Gastroesophageal sphincter (tissue), 4 donors: ENCODE measurements around the gene NPSR1. TPM values are rescaled to one million over a fixed set of nuclear protein-coding genes. Genes with fewer than 3 reads are reported as not detected.

Source experiments
- ATAC-seq: fragments of 150-250 bp; one replicate; pipeline ENCODE4 v1.9.1; 2016; ENCODE audit warnings: mild to moderate bottlenecking, moderate library complexity
- H3K27ac ChIP-seq, 4 donors: fragments of 200-600 bp; sonication (generic) in 3 of 4; 1 replicate in 3 of 4; 2 replicates in 1 of 4; pipeline ENCODE4 v1.5.1; 2016 to 2019
- H3K27me3 ChIP-seq: fragments of 200-600 bp; sonication (generic); one replicate; pipeline ENCODE4 v1.5.1; 2019
- H3K36me3 ChIP-seq, 2 donors: fragments of 200-600 bp; sonication (generic); one replicate each; pipeline ENCODE4 v1.5.1; 2019; ENCODE audit warnings: control low read depth in 1 of 2
- H3K4me1 ChIP-seq, 3 donors: fragments of 200-600 bp; sonication (generic); 1 replicate in 2 of 3; 2 replicates in 1 of 3; pipeline ENCODE4 v1.5.1; 2016 to 2019; ENCODE audit warnings: control low read depth in 2 of 3
- H3K4me3 ChIP-seq, 2 donors: fragments of 200-600 bp; sonication (generic); one replicate each; pipeline ENCODE4 v1.5.1; 2019; ENCODE audit warnings: mild to moderate bottlenecking in 1 of 2, moderate library complexity in 1 of 2
- H3K9me3 ChIP-seq, 3 donors: fragments of 200-600 bp; sonication (generic); one replicate each; pipeline ENCODE4 v1.5.1; 2017 to 2019; ENCODE audit warnings: control low read depth in 2 of 3
- EP300 ChIP-seq: sonication (generic); formaldehyde crosslinking; IDR thresholded peaks from one replicate; pipeline ENCODE4 v1.6.1; 2017; ENCODE audit warnings: antibody characterized with exemption, mild to moderate bottlenecking
- POLR2A ChIP-seq, 2 donors: fragments of 450-650 bp; IDR thresholded peaks; one replicate each; pipeline ENCODE4 v1.6.1; 2017; ENCODE audit warnings: antibody characterized with exemption in 2 of 2, mild to moderate bottlenecking in 2 of 2, moderate library complexity in 1 of 2
- POLR2AphosphoS5 ChIP-seq: sonication (generic); formaldehyde crosslinking; IDR thresholded peaks from one replicate; pipeline ENCODE4 v1.6.1; 2017; ENCODE audit warnings: antibody characterized with exemption
- WGBS, 2 donors: methylation state at CpG; one replicate each; pipeline ENCODE4 v1.1.5; 2018; ENCODE audit warnings: low coverage in 1 of 2; 5-methylcytosine and 5-hydroxymethylcytosine counted together
- total RNA-seq, 4 donors: library from RNA; depleted of rRNA; stranded (reverse); fragments of >200 nt; gene quantifications; one replicate each; pipeline ENCODE4 v1.1.0, GENCODE V29; 2016
- TF ChIP-seq, protein P1 (sequence below), 4 experiments: fragments of 200-600 bp in 2 of 4; fragments of 450-650 bp in 2 of 4; sonication (generic) in 1 of 4; IDR thresholded peaks; one replicate each; pipeline ENCODE4 v1.5.1; 2017 to 2019; ENCODE audit warnings: antibody characterized with exemption in 4 of 4, mild to moderate bottlenecking in 2 of 4, moderate library complexity in 2 of 4

Gene NPSR1
- total RNA-seq, 4 donors from 2014 or later: not detected

- 46 to 61% methylated on average over 2 of the region's 2 CpGs for WGBS, 2 donors
- no peak overlapping the region for H3K27ac ChIP-seq
- TF ChIP-seq POLR2A (IDR thresholded peaks at IDR 0.05) (no peak), EP300 (no peak), POLR2AphosphoS5 (no peak)
- TF ChIP-seq, protein P1, sequence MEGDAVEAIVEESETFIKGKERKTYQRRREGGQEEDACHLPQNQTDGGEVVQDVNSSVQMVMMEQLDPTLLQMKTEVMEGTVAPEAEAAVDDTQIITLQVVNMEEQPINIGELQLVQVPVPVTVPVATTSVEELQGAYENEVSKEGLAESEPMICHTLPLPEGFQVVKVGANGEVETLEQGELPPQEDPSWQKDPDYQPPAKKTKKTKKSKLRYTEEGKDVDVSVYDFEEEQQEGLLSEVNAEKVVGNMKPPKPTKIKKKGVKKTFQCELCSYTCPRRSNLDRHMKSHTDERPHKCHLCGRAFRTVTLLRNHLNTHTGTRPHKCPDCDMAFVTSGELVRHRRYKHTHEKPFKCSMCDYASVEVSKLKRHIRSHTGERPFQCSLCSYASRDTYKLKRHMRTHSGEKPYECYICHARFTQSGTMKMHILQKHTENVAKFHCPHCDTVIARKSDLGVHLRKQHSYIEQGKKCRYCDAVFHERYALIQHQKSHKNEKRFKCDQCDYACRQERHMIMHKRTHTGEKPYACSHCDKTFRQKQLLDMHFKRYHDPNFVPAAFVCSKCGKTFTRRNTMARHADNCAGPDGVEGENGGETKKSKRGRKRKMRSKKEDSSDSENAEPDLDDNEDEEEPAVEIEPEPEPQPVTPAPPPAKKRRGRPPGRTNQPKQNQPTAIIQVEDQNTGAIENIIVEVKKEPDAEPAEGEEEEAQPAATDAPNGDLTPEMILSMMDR (IDR thresholded peaks at IDR 0.05): no peak
Measured at GRCh38 chr7:34723866-34724490, 66.0 kb downstream of the NPSR1 start.

GRCh38 chr7:34726221-34726620 is 68.2 kb downstream of the NPSR1 start:
- ATAC-seq: no peak
- H3K27me3 ChIP-seq: no peaks in the 10 kb centered on the region
- H3K4me1 ChIP-seq: peaks cover 0 to 3% (median 0%) of the 10 kb centered on the region in 3 donors
- TF ChIP-seq POLR2AphosphoS5: no peak
- H3K27ac ChIP-seq: no peak overlapping the region
- H3K9me3 ChIP-seq: no peaks in the 10 kb centered on the region
- no peaks in the 10 kb centered on the region for H3K36me3 ChIP-seq
- WGBS, 2 donors: 85 to 86% methylated on average over 1 of the region's 1 CpG
- no peak overlapping the region for H3K4me3 ChIP-seq

More at GRCh38 chr7:34723866-34724490, 66.0 kb downstream of the NPSR1 start:
- Histone ChIP-seq H3K9me3 (no peaks in the 10 kb centered on the region), H3K36me3 (no peaks in the 10 kb centered on the region), H3K4me1 (peaks cover 0 to 3% (median 0%) of the 10 kb centered on the region in 3 donors), H3K27me3 (no peaks in the 10 kb centered on the region), H3K4me3 (no peak overlapping the region)
- ATAC-seq: no peak

- Histone ChIP-seq H3K9me3 (no peaks in the 10 kb centered on the region), H3K27ac (no peak overlapping the region), H3K4me1 (peaks cover 0 to 3% (median 0%) of the 10 kb centered on the region in 3 donors), H3K36me3 (no peaks in the 10 kb centered on the region), H3K4me3 (no peak overlapping the region), H3K27me3 (no peaks in the 10 kb centered on the region)
- TF ChIP-seq POLR2A (IDR thresholded peaks at IDR 0.05) (no peak), EP300 (no peak), POLR2AphosphoS5 (no peak)
- TF ChIP-seq, protein P1 (IDR thresholded peaks at IDR 0.05): no peak
- ATAC-seq: no peak
- 86 to 88% methylated on average over 2 of the region's 2 CpGs for WGBS, 2 donors
Measured at GRCh38 chr7:34727464-34727995, 69.5 kb downstream of the NPSR1 start.

DNA sequence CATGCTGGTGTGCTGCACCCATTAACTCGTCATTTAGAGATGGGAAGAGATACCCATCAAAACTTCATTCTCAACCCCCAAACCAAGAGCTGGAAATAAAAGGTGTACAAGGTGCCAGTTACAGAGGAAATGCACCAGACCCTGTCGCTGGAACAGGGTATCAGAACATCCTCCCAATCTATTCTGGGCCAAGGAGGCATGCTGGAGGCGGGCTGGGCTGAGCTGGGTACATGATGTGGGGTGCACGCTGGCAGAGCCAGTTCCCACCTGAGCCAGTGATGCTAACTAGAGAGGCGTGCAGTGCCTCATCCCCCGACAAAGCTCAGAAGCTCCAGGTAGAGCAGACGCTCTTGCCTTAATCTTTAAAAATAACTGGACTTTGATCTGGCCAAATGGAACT is 70.1 kb downstream of the NPSR1 start:
- ATAC-seq: no peak
- Histone ChIP-seq H3K9me3 (no peaks in the 10 kb centered on the region), H3K4me3 (no peak overlapping the region), H3K36me3 (no peaks in the 10 kb centered on the region), H3K27ac (no peak overlapping the region), H3K4me1 (peaks cover 0 to 3% (median 0%) of the 10 kb centered on the region in 3 donors), H3K27me3 (no peaks in the 10 kb centered on the region)
- WGBS, 2 donors: 84 to 85% methylated on average over 3 to 7 of the region's 7 CpGs
- TF ChIP-seq EP300 (no peak), POLR2A (IDR thresholded peaks at IDR 0.05) (no peak), POLR2AphosphoS5 (no peak)
- TF ChIP-seq, protein P1 (IDR thresholded peaks at IDR 0.05): no peak

- H3K27ac ChIP-seq: no peak overlapping the region
Measured at GRCh38 chr7:34734771-34735170, 76.8 kb downstream of the NPSR1 start.

More at GRCh38 chr7:34734771-34735170, 76.8 kb downstream of the NPSR1 start:
- 88 to 100% methylated on average over 1 of the region's 1 CpG for WGBS, 2 donors
- no peak for TF ChIP-seq POLR2AphosphoS5
- no peak for TF ChIP-seq EP300
- no peak for TF ChIP-seq POLR2A (IDR thresholded peaks at IDR 0.05)
- TF ChIP-seq, protein P1 (IDR thresholded peaks at IDR 0.05): no peak
- Histone ChIP-seq H3K9me3 (no peaks in the 10 kb centered on the region), H3K4me1 (no peaks in the 10 kb centered on the region), H3K4me3 (no peak overlapping the region), H3K36me3 (no peaks in the 10 kb centered on the region), H3K27me3 (no peaks in the 10 kb centered on the region)
- ATAC-seq: no peak
